Spleen (tissue), 11 donors: ENCODE measurements around the gene TNK2. TPM values are rescaled to one million over a fixed set of nuclear protein-coding genes. Genes with fewer than 3 reads are reported as not detected.

ENCODE experiments used
- DNase-seq: peaks from one replicate; pipeline ENCODE4 v3.0.0-alpha.2; 2020
- H3K27ac ChIP-seq, 8 donors: fragments of 200-600 bp; sonication (generic) in 7 of 8; 1 replicate in 4 of 8; 2 replicates in 4 of 8; pipeline versions ENCODE4 v1.5.0 to v1.8.0; 2016 to 2021; ENCODE audit warnings: inconsistent platforms in 4 of 8, mild to moderate bottlenecking in 4 of 8, moderate library complexity in 1 of 8
- H3K27me3 ChIP-seq, 7 donors: fragments of 200-600 bp; sonication (generic) in 6 of 7; replicated peaks in 1 of 7; 1 replicate in 4 of 7; 2 replicates in 3 of 7; pipeline versions ENCODE4 v1.5.0 to v1.8.0; 2016 to 2021; ENCODE audit warnings: inconsistent platforms in 3 of 7, mild to moderate bottlenecking in 1 of 7
- H3K36me3 ChIP-seq, 6 donors: fragments of 200-600 bp; sonication (generic) in 5 of 6; 1 replicate in 4 of 6; 2 replicates in 2 of 6; pipeline versions ENCODE4 v1.5.0 to v1.8.0; 2016 to 2021; ENCODE audit warnings: inconsistent platforms in 2 of 6
- H3K4me1 ChIP-seq, 6 donors: fragments of 200-600 bp; sonication (generic) in 5 of 6; 1 replicate in 3 of 6; 2 replicates in 3 of 6; pipeline versions ENCODE4 v1.5.0 to v1.8.0; 2016 to 2021; ENCODE audit warnings: inconsistent platforms in 3 of 6
- H3K4me3 ChIP-seq, 8 donors: fragments of 200-600 bp; sonication (generic) in 7 of 8; 1 replicate in 4 of 8; 2 replicates in 4 of 8; pipeline versions ENCODE4 v1.5.0 to v1.8.0; 2016 to 2021; ENCODE audit warnings: inconsistent platforms in 4 of 8, mild to moderate bottlenecking in 4 of 8, moderate library complexity in 2 of 8
- H3K9me3 ChIP-seq, 8 donors: fragments of 200-600 bp; sonication (generic) in 7 of 8; 1 replicate in 4 of 8; 2 replicates in 4 of 8; pipeline versions ENCODE4 v1.5.0 to v1.8.0; 2016 to 2021; ENCODE audit warnings: inconsistent platforms in 4 of 8
- POLR2A ChIP-seq, 3 donors: fragments of 450-650 bp; IDR thresholded peaks; one replicate each; pipeline ENCODE4 v1.5.1; 2017; ENCODE audit warnings: antibody characterized with exemption in 3 of 3, mild to moderate bottlenecking in 1 of 3
- POLR2AphosphoS5 ChIP-seq, 3 donors: sonication (generic); formaldehyde crosslinking; IDR thresholded peaks; one replicate each; pipeline ENCODE4 v1.5.1; 2017; ENCODE audit warnings: antibody characterized with exemption in 3 of 3
- WGBS, 5 donors: extraction: QIAGEN DNeasy Blood & Tissue Kit in 3 of 5; methylation state at CpG; one replicate each; pipeline versions ENCODE4 v1.1.5 to v1.1.7; 2013 to 2018; 5-methylcytosine and 5-hydroxymethylcytosine counted together
- intact Hi-C: fragments of 100-400 bp; cut with DNase I; formaldehyde crosslinking; loops from one replicate; pipeline ENCODE4 v1.15.0; 2023; ENCODE audit warnings: low total_unique reads
- polyA plus RNA-seq, 3 donors: library from polyadenylated mRNA; stranded (reverse); fragments of 200-250 nt; gene quantifications; one replicate each; pipeline ENCODE4 v1.2.1, GENCODE V29; 2013
- total RNA-seq, 7 donors: library from RNA; depleted of rRNA in 3 of 7; stranded (reverse); fragments of >200 nt in 3 of 7; fragmentation: NEBNext Ultra II Directional in 4 of 7; extraction: Animal tissue kit (Norgen Biotek cat#: 25700) in 4 of 7; gene quantifications; one replicate each; pipeline versions ENCODE4 v1.1.0 to v1.2.1, GENCODE V29; 2016 to 2021
- TF ChIP-seq, protein P1 (sequence below), 11 experiments: fragments of 200-600 bp in 7 of 11; fragments of 450-650 bp in 4 of 11; sonication (generic) in 4 of 11; IDR thresholded peaks in 8 of 11; conservative IDR thresholded peaks in 3 of 11; 1 replicate in 7 of 11; 2 replicates in 4 of 11; pipeline versions ENCODE4 v1.4.0 to v1.8.0; 2016 to 2021; ENCODE audit warnings: antibody characterized with exemption in 11 of 11, inconsistent platforms in 4 of 11, mild to moderate bottlenecking in 1 of 11
- donor health status: healthy with polysubstance abuse.
- donor health status: DM: no; HTN: no; CAD: no; lungs with moderate emphysema.
- donor health status: DM: no; HTN: no; CAD: no.
- donor health status: Bipolar disorder and iron deficiency.
- donor health status: healthy.
- donor health status: DM: no; HTN: no; CAD: no.
- donor health status: DM: yes; HTN: yes; CAD: no.

TNK2 gene
- total and polyA plus RNA-seq, 10 donors = 30.6 to 104 (median 76.2) TPM

DNA sequence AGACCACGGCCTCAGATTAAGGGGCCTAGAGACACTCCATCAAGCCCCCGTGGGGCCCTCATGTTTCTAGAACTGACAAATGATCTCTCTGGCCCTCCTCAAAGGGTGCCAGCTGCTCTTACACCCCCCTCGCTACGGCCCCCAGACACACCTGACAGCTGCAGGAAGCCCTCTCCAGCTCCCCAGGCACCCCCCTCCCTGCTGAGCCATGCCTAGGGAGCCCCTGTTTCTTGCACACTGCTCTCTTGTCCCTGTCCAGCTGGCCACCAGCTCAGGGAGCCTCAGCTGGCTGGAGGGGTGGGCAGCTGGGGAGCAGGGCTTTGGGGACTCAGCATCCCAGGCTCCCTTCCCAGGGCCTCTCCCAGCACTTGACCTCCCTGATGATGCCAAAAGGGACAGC lies 14.8 kb downstream of the TNK2 start:
- no peaks in the 10 kb centered on the region for H3K27me3 ChIP-seq
- H3K36me3 ChIP-seq = peaks cover 0 to 16% (median under 1%) of the 10 kb centered on the region in 6 donors
- no peak overlapping the region for H3K4me3 ChIP-seq
- H3K9me3 ChIP-seq = no peaks in the 10 kb centered on the region
- no peak for DNase-seq
- H3K4me1 ChIP-seq = peaks cover 28 to 87% (median 57%) of the 10 kb centered on the region in 6 donors
- WGBS, 5 donors = 43 to 64% (median 50%) methylated on average over 2 to 4 of the region's 4 CpGs
- no peak for TF ChIP-seq POLR2A (IDR thresholded peaks at IDR 0.05)
- TF ChIP-seq POLR2AphosphoS5 (IDR thresholded peaks at IDR 0.05) = no peak
- TF ChIP-seq, protein P1, sequence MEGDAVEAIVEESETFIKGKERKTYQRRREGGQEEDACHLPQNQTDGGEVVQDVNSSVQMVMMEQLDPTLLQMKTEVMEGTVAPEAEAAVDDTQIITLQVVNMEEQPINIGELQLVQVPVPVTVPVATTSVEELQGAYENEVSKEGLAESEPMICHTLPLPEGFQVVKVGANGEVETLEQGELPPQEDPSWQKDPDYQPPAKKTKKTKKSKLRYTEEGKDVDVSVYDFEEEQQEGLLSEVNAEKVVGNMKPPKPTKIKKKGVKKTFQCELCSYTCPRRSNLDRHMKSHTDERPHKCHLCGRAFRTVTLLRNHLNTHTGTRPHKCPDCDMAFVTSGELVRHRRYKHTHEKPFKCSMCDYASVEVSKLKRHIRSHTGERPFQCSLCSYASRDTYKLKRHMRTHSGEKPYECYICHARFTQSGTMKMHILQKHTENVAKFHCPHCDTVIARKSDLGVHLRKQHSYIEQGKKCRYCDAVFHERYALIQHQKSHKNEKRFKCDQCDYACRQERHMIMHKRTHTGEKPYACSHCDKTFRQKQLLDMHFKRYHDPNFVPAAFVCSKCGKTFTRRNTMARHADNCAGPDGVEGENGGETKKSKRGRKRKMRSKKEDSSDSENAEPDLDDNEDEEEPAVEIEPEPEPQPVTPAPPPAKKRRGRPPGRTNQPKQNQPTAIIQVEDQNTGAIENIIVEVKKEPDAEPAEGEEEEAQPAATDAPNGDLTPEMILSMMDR (IDR thresholded peaks at IDR 0.05 in 8 of 11, conservative IDR thresholded peaks at IDR 0.05 in 3 of 11) = no peak
- intact Hi-C loops = no loop called here
- peak overlapping the region in 3 of 8 donors; percentile 11 to 96 (median 42) for H3K27ac ChIP-seq

DNA sequence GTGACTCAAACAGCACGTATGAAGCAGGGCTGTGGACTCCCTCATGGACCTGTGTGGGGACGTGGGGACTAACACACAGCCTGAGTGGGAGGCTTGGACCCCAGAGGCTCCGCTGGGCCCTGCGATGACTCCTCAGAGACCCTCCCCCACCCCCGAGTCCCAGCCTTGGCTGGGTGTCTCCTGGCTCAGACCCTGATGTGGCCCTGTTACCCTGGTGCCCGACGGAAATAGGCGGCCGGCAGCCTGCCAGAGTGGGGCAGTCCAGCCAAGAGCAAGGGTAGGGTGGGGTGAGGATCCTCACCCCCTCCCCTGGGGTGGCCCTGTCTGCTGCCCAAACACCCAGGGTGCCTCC lies 15.3 kb downstream of the TNK2 start:
- DNase-seq = no peak
- H3K4me3 ChIP-seq = no peak overlapping the region
- no peaks in the 10 kb centered on the region for H3K27me3 ChIP-seq
- peaks cover 24 to 82% (median 53%) of the 10 kb centered on the region in 6 donors for H3K4me1 ChIP-seq
- WGBS, 5 donors = 28 to 58% (median 36%) methylated on average over 5 to 9 of the region's 9 CpGs
- TF ChIP-seq POLR2AphosphoS5 (IDR thresholded peaks at IDR 0.05) (no peak), POLR2A (IDR thresholded peaks at IDR 0.05) (no peak)
- TF ChIP-seq, protein P1 (IDR thresholded peaks at IDR 0.05 in 8 of 11, conservative IDR thresholded peaks at IDR 0.05 in 3 of 11) = no peak
- intact Hi-C loops = no loop called here
- peak overlapping the region in 5 of 8 donors; percentile 11 to 96 (median 42) for H3K27ac ChIP-seq
- H3K9me3 ChIP-seq = no peaks in the 10 kb centered on the region
- peaks cover 0 to 21% (median 4%) of the 10 kb centered on the region in 6 donors for H3K36me3 ChIP-seq

DNA sequence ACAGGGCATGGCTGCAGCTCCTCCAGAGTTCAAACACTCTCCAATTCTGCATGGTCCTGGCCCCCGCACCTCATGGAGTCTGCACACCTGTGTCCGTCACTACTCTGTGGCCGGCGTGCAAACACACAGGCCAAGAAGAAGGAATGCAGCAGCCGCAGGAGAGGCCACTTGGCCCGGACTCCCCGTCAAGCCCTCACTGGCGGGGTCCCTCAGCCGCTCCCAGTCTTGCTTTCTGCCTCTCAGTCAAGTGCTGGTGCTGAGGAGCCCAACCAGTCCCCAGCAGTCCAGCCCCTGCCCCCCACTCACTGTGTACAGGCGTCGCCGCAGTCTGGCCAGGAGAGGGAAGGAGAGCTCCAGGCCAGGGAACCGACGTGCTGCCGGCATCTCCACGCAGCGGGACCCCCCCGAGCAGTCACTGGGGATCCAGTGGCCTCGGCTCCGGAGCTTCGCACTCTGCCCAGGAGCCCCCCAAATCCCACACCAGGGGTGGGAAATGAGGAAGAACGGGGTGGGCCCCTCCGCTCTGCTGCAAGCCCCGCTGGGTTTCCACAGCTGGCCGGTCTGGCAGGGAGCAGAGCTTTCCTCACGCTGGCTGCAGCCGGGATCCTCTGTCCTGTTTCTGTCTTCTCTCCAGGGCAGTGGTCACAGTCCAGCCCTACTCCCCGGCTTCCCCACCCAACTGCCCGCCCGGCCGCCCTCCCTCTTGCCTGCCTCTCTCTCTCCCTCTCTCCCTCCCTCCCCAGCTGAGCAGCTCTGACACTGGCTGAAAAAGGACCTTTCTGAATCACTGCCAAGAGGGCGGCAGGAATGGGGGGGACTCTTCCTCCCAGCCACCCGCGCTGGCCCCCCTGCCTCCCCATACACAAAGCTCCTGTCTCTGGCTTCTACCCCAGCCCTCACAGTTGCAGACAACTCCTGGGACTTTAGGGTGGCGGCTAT lies 16.0 kb downstream of the TNK2 start:
- H3K9me3 ChIP-seq = no peaks in the 10 kb centered on the region
- H3K4me1 ChIP-seq = peaks cover 22 to 75% (median 49%) of the 10 kb centered on the region in 6 donors
- peak in 1 of 3 donors; percentile 47 for TF ChIP-seq POLR2AphosphoS5 (IDR thresholded peaks at IDR 0.05)
- TF ChIP-seq POLR2A (IDR thresholded peaks at IDR 0.05) = no peak
- TF ChIP-seq, protein P1 (IDR thresholded peaks at IDR 0.05 in 8 of 11, conservative IDR thresholded peaks at IDR 0.05 in 3 of 11) = no peak
- peaks cover 0 to 27% (median 4%) of the 10 kb centered on the region in 6 donors for H3K36me3 ChIP-seq
- H3K4me3 ChIP-seq = peak overlapping the region in 3 of 8 donors; percentile 4 to 11 (median 7)
- no peaks in the 10 kb centered on the region for H3K27me3 ChIP-seq
- intact Hi-C loops = no loop called here
- WGBS, 5 donors = 56 to 72% (median 63%) methylated on average over 17 to 35 of the region's 35 CpGs
- H3K27ac ChIP-seq = peak overlapping the region in 5 of 8 donors; percentile 11 to 96 (median 42)
- DNase-seq = no peak
